ENCODE measurements around the gene SHISA9.
A peak's percentile ranks its signal among the peaks of the same experiment; 100 is the strongest.

Gene SHISA9

GRCh38 chr16:12998361-12999085 lies 97.1 kb downstream of the SHISA9 start:
- DNase-seq (ENCODE audit: low read depth, low spot score): no peak
- no peak overlapping the region for H3K4me3 ChIP-seq (ENCODE audit: low read length)

DNA sequence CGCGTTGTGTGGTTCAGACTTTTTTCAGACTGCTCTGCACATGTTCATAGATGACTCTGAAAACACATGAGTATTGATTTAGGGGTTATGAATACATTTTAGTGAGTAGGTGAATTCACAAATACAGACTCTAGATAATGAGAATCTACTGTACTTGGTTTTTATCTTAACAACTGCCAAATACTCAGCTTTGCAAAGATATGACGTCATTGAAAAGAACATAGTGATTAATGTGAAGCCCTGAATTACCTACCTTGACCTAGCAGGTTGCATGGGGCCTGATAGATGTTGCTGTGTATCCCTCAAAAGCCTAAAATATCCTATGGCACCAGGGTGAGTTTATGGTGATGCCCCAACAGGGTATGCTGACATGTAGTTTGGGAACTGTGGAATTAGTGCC lies 98.0 kb downstream of the SHISA9 start:
- no peak overlapping the region for H3K4me3 ChIP-seq (ENCODE audit: low read length)
- no peak for DNase-seq (ENCODE audit: low read depth, low spot score)

GRCh38 chr16:13005721-13006247 lies 104.4 kb downstream of the SHISA9 start:
- no peak for DNase-seq (ENCODE audit: low read depth, low spot score)
- no peak overlapping the region for H3K4me3 ChIP-seq (ENCODE audit: low read length)

- no peak overlapping the region for H3K4me3 ChIP-seq (ENCODE audit: low read length)
- no peak for DNase-seq (ENCODE audit: low read depth, low spot score)
Measured at GRCh38 chr16:13012601-13013000, 111.2 kb downstream of the SHISA9 start.

DNA sequence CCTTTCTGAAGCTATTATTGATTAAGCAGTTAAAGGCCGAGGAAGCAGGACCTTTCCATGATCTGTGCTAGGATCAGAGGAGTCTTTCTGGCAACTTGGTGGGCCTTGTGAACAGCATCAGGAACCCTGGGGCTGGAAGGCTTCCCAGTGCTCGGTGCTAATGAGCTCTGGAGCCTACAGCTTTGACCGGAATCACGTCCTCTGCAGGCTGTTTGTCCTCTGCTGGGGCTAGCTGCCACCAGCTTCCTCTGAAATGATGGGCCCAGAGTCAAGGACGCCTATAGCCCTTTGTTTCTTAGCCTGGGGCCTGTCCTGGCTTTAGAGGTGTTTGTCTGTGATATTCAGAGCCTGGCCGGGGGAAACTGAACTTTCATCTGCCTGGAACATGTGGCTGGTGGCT lies 111.6 kb downstream of the SHISA9 start:
- no peak overlapping the region for H3K4me3 ChIP-seq (ENCODE audit: low read length)
- DNase-seq (ENCODE audit: low read depth, low spot score): no peak

DNA sequence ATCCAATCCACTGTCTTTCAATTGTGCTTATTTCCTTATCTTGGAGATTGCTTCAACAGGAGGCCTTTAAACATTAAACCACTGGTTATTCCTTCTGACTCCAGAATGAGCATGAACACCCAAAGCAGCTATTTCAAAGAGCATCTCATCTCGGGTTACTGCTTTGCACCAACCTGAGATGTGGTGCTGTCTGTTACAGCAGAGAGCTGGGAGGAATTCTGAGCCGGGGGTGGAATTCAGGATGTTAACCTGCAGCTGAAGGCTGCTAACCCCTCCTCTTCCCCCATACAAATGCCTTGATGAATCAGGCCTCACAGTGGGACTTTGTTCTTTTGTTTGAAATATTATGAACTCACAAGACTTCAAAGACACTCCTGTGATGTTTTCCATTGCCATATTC lies 113.1 kb downstream of the SHISA9 start:
- DNase-seq (ENCODE audit: low read depth, low spot score): no peak
- no peak overlapping the region for H3K4me3 ChIP-seq (ENCODE audit: low read length)

DNA sequence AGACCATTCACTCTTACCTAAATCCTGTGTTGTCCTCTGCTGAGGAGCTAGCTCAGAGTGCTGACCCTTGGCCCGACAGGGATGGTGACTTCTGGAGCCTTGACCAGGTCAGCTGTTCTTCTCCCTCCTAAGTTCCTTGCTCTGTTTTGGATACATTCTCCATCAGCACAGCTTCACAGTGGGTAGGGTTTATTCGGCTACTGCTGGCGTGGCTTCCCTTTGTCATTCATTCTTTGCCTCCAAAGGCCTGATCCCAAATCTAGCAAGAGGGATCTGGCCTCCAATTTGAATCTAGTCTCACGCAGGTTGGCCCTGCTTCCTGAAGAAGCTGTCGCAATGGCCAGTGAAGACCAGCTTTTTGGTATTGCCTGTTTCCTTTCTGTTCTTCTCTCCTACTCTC lies 116.6 kb downstream of the SHISA9 start:
- no peak for DNase-seq (ENCODE audit: low read depth, low spot score)
- no peak overlapping the region for H3K4me3 ChIP-seq (ENCODE audit: low read length)

DNA sequence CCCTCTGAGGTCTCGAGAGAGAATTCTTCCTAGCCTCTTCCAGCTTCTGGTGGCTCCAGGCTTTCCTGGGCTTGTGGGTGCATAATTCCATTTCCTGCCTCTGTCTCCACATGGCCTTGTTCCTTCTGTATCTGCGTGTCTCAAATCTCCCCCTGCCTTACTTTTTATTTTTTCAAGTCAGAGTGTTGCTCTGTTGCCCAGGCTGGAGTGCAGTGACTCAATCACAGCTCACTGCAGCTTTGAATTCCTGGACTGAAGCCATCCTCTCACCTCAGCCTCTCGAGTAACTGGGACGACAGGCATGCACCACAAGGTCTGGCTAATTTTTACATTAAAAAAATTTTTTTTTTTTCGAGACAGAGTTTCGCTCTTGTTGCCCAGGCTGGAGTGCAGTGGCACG lies 120.6 kb downstream of the SHISA9 start:
- H3K4me3 ChIP-seq (ENCODE audit: low read length): no peak overlapping the region
- no peak for DNase-seq (ENCODE audit: low read depth, low spot score)

DNA sequence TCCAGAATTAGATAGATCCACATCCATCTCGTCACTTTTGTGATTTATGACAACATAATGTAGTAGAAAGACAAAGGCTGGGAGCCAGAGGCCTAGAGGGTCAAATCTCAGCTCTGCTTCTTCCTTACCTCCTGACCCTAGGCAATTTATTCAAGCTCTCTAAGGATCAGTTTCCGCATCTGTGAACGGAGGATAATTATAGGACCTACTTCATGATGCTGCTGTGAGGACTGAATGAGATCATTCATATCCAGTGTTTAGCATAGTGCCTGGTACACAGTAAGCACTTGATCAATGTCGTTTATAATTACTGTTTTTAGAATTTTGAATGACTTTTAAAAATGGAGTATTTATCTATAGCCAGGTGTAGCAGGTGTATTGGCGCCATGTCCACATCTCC lies 128.4 kb downstream of the SHISA9 start:
- no peak overlapping the region for H3K4me3 ChIP-seq (ENCODE audit: low read length)
- no peak for DNase-seq (ENCODE audit: low read depth, low spot score)

- no peak for DNase-seq (ENCODE audit: low read depth, low spot score)
- no peak overlapping the region for H3K4me3 ChIP-seq (ENCODE audit: low read length)
Measured at GRCh38 chr16:13030769-13031168, 129.4 kb downstream of the SHISA9 start.

DNA sequence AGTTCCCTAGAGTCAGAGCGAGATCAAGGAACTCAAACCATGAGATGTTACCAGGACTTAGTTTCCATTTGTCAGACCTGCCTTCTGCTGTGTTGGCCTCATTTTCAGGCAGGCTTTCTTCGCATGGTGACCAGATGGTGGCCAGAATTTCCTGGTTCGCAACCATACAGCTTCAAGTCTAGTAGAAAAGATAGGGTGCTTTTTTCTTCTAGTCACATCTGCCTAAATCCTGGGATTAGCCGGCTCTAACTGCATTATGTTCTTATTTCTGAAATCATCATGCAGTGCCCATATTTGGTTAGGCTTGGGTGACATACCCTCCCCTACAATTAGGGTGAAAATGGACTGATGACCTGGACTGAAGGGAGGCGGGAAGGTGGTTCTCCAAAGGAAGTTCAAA lies 131.5 kb downstream of the SHISA9 start:
- H3K4me3 ChIP-seq (ENCODE audit: low read length): no peak overlapping the region
- no peak for DNase-seq (ENCODE audit: low read depth, low spot score)

DNA sequence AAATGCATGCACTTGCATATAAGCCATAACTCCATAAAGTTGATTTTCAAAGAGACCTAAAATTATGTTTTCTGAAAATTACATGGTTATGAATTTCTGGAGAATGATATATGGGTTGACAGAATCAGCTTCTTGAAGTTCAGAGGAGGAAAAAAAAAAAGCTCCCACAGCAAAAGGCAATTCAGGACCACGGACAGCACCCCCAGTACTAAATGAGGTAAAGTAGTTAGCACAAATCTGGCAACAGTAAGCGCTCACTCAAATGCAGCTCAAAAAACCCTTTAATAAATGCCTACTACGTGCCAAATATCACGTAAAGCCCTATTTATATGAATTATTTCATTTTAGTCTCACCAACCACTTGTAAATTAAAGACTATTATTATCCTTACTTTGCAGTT lies 135.2 kb downstream of the SHISA9 start:
- H3K4me3 ChIP-seq (ENCODE audit: low read length): no peak overlapping the region
- peak; percentile 69 for DNase-seq (ENCODE audit: low read depth, low spot score)

DNA sequence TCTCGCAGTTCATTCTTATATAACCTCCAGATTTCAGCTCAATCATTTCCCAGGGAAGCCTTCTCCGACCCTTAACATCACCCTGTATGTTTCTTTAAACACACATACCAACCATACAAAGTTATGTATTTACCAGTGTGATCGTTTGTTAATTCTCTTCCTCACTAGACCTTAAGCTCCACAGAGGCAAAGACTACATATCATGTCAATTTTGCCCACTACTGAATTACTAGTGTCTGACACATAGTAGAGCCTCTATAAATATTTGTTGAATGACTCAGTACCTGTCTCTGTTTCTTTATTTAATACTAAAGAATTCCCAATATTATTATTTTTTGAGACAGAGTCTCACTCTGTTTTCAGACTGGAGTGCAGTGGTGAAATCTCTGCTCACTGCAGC lies 137.2 kb downstream of the SHISA9 start:
- no peak for DNase-seq (ENCODE audit: low read depth, low spot score)

DNA sequence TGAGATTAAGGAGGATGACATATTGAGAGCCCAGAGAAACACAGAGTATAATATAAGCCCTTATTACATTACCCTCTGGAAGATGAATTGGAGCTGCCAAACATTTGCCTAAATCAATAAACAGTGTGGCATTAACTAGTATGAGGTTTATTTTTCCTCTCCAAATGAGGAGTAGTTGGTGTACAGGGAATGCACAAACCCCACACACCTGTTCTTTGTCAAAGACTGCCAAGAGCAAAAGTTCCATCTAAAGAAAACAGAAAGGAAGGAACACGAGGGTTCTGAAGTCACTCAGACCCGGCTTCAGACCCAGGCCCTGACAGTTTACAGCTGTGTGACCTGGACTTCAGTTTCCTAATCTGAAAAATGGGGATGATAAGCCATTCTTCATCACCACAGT lies 138.1 kb downstream of the SHISA9 start:
- H3K4me3 ChIP-seq (ENCODE audit: low read length): no peak overlapping the region
- DNase-seq (ENCODE audit: low read depth, low spot score): no peak

More for the DNA sequence above, 137.2 kb downstream of the SHISA9 start:
- no peak overlapping the region for H3K4me3 ChIP-seq (ENCODE audit: low read length)

DNA sequence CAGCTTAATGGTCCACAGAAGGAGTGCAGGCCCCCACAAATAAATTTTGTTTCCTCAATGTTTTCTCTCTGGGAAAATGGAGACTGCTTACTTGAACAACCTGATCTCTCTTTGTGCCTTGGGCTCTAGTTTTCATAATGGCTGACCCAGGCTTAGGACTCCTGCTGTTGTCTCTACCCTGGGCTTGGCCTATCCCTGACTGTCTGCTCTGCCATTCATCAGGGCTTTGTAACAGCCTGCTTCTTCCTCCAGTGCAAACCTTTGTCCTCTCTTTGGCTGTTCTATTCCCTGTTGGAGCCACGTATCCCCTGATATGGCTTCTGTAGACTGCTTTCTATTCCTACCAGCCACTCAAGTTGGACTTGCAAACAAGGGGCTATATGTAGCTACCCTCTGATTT lies 139.8 kb downstream of the SHISA9 start:
- H3K4me3 ChIP-seq (ENCODE audit: low read length): no peak overlapping the region
- DNase-seq (ENCODE audit: low read depth, low spot score): no peak

DNA sequence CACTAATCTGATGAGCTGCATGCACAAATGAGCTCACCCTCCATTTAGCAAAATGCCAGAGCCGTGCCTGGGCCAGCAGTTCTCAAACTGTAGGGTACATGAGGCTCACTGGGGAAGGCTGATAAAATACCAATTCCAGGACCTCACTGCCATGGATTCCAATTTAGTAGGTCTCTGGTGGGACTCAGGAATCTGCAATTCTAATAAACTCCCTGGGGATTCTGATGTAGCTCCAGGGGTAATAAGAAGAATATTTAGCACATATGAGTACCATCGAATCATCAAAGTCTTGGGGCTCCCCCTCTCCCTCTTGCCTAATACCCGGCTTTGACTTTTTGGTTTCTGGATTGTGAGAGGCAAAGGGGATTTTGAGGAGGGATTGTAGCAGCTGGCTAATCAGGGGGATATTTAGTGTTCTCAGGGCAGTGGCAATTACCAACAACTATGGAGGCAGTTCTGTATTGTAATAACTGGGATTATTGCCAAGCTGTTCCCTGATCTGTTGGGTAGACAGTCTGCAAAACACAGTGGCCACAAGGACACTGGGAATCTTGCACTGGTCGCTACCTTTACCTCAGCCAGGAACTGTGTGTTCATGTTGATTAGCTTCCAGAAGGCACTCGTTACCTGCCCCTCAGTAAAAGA lies 140.4 kb downstream of the SHISA9 start:
- no peak for DNase-seq (ENCODE audit: low read depth, low spot score)
- no peak overlapping the region for H3K4me3 ChIP-seq (ENCODE audit: low read length)

- DNase-seq (ENCODE audit: low read depth, low spot score): no peak
- no peak overlapping the region for H3K4me3 ChIP-seq (ENCODE audit: low read length)
Measured at GRCh38 chr16:13042291-13042685, 140.9 kb downstream of the SHISA9 start.

GRCh38 chr16:13046061-13046821 lies 144.8 kb downstream of the SHISA9 start:
- H3K4me3 ChIP-seq (ENCODE audit: low read length): no peak overlapping the region
- no peak for DNase-seq (ENCODE audit: low read depth, low spot score)

DNA sequence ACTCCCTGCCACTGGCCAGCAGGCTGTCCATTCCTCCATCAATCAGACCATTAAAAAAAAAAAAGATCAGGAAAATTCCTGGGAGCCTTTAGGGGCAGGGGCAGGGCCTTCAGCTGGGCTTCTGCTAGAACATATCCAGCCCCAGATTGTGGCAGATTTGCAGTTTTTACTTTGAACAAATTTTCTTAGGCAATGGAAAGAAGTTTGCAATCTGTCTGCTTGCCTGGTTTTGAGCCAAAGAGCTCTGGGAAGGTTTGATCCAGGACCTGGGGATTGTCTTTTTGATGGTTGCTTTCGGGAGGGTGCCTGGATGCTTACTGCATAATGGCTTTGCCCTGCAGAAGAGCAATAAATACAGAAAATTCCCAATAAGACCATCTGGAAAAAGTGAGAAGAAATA lies 145.9 kb downstream of the SHISA9 start:
- H3K4me3 ChIP-seq (ENCODE audit: low read length): no peak overlapping the region
- no peak for DNase-seq (ENCODE audit: low read depth, low spot score)

GRCh38 chr16:13049688-13050087 lies 148.3 kb downstream of the SHISA9 start:
- DNase-seq (ENCODE audit: low read depth, low spot score): no peak

More at GRCh38 chr16:13049688-13050087, 148.3 kb downstream of the SHISA9 start:
- no peak overlapping the region for H3K4me3 ChIP-seq (ENCODE audit: low read length)
